ENCODE measurements around the gene GABRG3.

GABRG3 gene

GRCh38 chr15:27254055-27254454 is 283.1 kb downstream of the GABRG3 start:
- DNase-seq: no peak

GRCh38 chr15:27254801-27255200 is 283.8 kb downstream of the GABRG3 start:
- no peak for DNase-seq

GRCh38 chr15:27256446-27256845 is 285.5 kb downstream of the GABRG3 start:
- DNase-seq: no peak

- no peak for DNase-seq
Observed at GRCh38 chr15:27258287-27258686, 287.3 kb downstream of the GABRG3 start.

GRCh38 chr15:27260523-27260922 is 289.5 kb downstream of the GABRG3 start:
- DNase-seq: no peak

GRCh38 chr15:27268923-27269322 is 297.9 kb downstream of the GABRG3 start:
- DNase-seq: no peak

GRCh38 chr15:27271258-27271657 is 300.3 kb downstream of the GABRG3 start:
- DNase-seq: no peak

- DNase-seq: no peak
Observed at GRCh38 chr15:27272427-27272826, 301.4 kb downstream of the GABRG3 start.

GRCh38 chr15:27273506-27273905 is 302.5 kb downstream of the GABRG3 start:
- no peak for DNase-seq

- DNase-seq: no peak
Observed at GRCh38 chr15:27278761-27279160, 307.8 kb downstream of the GABRG3 start.

- DNase-seq: no peak
Observed at GRCh38 chr15:27292641-27293040, 321.7 kb downstream of the GABRG3 start.

GRCh38 chr15:27293607-27294006 is 322.6 kb downstream of the GABRG3 start:
- no peak for DNase-seq

- DNase-seq: no peak
Observed at GRCh38 chr15:27317736-27318135, 346.8 kb downstream of the GABRG3 start.

GRCh38 chr15:27323801-27324200 is 352.8 kb downstream of the GABRG3 start:
- DNase-seq: no peak

GRCh38 chr15:27324886-27325615 is 354.1 kb downstream of the GABRG3 start:
- no peak for DNase-seq

GRCh38 chr15:27327467-27328025 is 356.6 kb downstream of the GABRG3 start:
- DNase-seq: no peak

- no peak for DNase-seq
Observed at GRCh38 chr15:27328186-27328585, 357.2 kb downstream of the GABRG3 start.

- no peak for DNase-seq
Observed at GRCh38 chr15:27328608-27329007, 357.6 kb downstream of the GABRG3 start.

- no peak for DNase-seq
Observed at GRCh38 chr15:27330326-27330725, 359.3 kb downstream of the GABRG3 start.

- no peak for DNase-seq
Observed at GRCh38 chr15:27336676-27337075, 365.7 kb downstream of the GABRG3 start.

- DNase-seq: no peak
Observed at GRCh38 chr15:27339138-27339537, 368.2 kb downstream of the GABRG3 start.

- no peak for DNase-seq
Observed at GRCh38 chr15:27341780-27342343, 370.9 kb downstream of the GABRG3 start.

- DNase-seq: no peak
Observed at GRCh38 chr15:27342991-27343390, 372.0 kb downstream of the GABRG3 start.

- DNase-seq: no peak
Observed at GRCh38 chr15:27352136-27352535, 381.2 kb downstream of the GABRG3 start.

GRCh38 chr15:27353856-27354255 is 382.9 kb downstream of the GABRG3 start:
- no peak for DNase-seq
